Activated CD4-positive, alpha-beta T cell treated with anti-CD3 and anti-CD28 coated beads, Interleukin-2, Interleukin-6, amounts not matched to agents 100 ng/mL and 50 ng/mL, durations not matched to agents 16 hours and 8 hours (primary cell): ENCODE results near the gene TBCK.
"Not testable (repeated sequence)": the region's sequence is repeated elsewhere in the genome, so short reads cannot be mapped to it uniquely, and the experiment has no call there.

Experiments used
- DNase-seq: peaks from one replicate; pipeline ENCODE4 v3.0.0-alpha.2; 2020

The TBCK gene

DNA sequence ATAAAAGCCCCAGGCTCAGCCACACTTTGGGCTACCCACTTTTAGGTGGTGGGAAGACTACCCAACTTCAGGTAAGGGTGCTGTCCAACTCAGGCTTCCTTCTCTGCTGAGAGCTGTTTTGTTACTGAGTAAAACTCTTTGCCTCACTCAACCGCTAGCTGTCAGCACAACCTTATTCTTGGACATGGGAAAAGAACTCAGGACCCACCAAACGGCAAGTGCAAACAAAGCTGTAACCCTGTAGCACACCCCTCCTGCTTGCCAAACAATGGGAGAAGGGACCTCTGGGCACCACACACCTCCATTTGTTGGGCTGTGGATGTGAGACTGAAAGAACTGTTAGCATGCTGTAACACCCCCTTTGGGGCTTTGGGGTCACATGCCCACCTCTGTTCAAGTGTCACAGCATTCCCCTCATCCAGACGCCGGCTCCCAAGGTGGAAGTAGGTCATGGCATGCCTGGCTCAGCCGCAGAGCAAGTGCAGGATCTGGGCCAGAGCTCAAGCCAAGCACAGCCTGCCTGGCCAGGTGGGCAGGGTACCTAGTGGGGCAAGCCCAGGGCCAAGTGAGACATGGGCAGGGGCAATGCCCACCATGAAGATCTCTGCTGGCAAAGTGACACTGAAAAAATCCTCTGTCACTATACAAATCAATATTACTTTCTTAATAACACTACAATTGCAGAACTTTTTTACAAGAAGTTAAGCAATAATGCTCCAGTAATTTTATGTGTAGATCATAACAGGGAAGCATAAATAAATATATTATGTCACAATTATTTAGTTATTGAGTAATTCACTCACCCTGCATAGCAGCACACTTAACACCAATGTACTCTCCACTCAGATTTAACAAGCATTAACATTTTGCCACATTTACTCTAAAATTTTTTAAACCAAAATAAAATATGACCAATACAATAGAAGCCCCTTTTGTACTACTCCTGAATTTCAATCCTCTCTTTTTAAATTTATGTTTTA, 107.2 kb downstream of the TBCK start:
- DNase-seq = no peak

DNA sequence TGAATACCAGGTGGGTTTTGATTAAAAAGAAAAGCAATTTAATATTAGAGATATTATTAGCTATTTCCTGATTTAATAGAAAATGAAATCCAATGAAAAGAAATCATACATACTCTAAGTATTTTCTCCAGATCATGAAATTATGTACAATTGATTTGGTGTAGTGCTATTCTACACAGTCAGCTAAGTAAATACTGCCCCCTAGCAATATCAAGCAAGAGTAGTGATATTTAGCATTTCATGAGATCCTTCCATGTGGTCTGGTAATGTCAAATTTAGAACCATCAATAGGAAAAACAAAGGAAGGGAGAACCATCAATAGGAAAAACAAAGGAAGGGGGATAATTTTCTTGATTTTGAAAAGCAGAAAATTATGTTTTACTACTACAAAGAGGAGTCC, 114.6 kb downstream of the TBCK start:
- peak; percentile 2 for DNase-seq

DNA sequence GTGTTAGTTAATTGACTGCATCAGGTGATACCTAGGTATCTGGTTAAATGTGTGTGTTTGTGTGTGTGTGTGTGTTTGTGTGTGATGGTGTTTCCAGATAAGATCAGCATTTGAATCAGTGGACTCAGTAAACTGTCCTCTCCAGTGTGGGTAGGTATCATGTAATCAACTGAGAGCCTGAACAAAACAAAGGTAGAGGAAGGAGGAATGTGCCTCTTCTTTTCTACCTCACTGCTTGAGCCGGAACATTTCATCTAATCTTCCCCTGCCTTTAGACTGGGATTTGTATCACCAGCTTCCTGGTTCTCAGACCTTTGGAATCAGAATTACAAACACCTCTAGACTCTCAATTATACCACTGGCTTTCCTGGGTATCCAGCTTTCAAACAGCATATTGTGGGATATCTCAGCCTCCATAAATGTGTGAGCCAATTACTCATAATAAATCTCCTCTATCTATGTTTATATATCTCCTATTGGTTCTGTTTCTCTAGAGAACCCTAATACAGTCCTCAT, 120.5 kb downstream of the TBCK start:
- no peak for DNase-seq

DNA sequence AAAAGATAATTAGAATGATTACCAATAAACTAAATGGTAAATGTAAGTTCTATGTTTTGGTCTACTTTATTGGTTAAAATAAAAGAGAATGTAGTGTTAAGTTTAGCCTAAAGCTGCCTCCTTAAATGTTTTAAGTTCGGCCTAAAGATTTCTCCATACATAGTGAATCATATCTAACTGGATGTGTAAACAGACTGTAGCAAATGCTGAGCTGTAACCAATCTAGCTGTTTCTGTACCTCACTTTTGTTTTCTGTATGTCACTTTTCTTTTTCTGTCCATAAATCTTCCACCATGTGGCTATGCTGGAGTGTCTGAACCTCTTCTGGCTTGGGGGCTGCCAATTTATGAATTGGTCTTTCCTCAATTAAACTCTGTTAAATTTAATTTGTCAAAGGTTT, 121.2 kb downstream of the TBCK start:
- DNase-seq = no peak

DNA sequence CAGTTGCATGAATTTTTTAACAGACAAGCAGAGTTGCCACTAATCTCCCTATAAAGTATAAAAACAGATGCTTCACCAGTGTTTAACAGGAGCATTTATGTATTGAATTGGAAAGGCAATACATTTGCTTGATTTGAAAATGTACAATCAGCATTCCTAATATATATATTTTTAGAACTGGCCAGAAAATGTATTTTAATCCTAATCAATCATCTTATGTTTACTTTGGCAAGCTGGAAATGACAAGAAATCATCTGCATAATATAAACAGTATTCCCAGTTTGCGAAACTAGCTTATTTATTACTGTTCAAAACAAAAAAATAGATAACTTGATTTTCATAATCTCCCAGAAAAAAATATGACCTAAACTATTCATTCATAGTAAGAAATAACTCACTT, 123.9 kb downstream of the TBCK start:
- DNase-seq = no peak

DNA sequence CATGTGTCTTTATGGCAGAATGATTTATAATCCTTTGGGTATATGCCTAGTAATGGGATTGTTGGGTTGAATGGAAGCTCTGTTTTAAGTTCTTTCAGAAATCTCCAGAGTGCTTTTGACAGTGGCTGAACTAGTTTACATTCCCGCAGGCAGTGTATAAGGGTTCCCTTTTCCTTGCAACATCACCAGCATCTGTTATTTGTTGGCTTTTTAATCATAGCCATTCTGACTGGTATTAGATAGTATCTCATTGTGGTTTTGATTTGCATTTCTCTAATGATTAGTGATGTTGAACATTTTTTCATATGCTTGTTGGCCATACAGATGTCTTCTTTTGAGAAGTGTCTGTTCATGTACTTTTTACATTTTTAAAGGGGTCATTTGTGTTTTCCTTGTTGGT, 129.8 kb downstream of the TBCK start:
- DNase-seq = no peak

DNA sequence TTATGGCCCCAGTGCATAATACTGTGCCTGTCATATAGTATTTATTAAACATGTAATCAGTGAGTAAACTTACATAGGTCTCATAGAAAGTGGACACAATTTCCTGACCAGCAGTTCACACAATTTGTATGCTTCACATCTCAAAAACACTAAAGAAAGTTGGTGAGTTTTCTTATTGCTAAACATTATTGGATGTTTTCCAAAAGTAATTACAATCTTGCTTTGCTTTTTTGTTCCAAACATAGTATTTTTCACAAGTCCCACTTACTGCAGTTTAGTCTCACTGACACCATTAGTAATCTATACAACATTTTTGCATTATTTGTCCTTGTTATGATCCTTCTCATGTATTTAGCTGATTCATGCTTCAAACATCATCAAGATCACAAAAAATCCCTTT, 132.5 kb downstream of the TBCK start:
- no peak for DNase-seq

DNA sequence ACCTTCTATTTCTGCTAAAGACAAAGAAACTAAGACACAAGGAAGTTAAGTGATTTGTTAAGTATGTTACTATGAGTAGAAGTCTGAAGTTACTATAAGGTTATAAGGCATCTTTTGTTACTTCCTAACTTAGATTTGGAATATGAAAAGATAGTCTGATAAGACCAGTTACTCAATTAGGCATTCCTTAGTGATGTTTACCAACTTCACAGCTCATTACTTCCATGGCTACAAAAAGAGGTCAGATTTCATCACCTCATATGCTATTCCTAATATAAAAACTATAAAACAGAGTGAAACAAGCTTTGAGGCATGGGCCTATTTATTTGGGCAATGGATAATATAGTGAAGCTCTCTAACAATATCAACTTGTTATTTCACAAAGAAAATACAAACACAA, 143.1 kb downstream of the TBCK start:
- DNase-seq = no peak

DNA sequence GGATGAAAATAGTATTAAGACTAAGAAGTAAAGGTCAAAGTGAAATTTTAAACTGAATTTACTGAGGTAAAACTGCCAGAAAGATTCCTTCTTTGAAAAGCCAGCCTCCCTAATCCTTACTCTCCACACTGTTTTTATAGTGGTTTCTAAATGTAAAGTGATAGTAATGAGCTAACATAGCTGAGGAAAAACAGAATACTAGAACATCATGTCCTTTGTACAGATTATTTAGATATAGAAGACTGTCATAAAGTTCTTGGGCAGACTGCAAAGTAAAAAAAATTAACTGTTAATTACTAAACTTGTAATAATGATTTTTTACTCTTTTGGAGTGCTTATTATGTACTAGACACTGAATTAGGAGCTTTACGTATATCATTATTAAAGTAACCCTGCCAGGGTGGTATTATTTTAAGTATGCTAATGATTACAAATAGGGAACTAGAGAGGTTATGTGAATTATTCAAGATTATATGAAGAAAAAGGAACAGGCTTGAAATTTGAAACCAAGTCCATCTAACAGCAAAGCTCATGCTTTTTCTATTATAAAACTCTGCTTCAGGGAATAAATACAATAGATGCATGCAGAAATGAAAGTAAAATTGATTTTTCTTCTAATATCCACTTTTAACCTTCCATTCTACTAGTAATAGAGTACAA, 150.5 kb downstream of the TBCK start:
- DNase-seq = no peak

DNA sequence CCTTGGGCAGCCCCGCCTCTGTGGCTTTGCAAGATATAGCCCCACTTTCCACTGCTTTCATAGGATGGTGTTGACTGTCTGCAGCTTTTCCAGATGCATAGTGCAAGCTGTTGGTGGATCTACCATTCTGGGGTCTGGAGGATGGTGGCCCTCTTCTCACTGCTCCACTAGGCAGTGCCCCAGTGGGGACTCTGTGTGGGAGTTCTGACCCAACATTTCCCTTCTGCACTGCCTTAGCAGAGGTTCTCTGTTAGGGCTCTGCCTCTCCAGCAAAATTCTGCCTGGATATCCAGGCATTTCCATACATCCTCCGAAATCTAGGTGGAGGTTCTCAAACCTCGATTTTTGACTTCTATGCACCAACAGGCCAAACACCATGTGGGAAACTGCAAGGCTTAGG, 153.7 kb downstream of the TBCK start:
- no peak for DNase-seq

DNA sequence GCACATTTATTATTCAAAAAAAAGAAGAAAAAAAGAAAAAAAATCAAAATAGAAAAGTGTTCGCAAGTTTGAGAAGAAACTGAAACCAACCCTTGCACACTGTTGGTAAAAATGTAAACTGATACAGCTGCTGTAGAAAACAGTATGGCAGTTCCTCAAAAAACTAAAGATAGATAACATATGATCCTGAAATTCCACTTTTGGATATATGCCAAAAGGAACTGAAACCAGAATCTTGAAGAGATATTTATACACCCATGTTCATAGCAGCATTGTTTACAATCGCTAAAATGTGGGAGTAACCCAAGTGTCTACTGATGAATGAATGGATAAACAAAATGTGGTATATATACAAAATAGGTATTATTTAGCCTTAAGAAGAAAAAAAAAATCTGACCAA, 155.4 kb downstream of the TBCK start:
- DNase-seq = no peak

DNA sequence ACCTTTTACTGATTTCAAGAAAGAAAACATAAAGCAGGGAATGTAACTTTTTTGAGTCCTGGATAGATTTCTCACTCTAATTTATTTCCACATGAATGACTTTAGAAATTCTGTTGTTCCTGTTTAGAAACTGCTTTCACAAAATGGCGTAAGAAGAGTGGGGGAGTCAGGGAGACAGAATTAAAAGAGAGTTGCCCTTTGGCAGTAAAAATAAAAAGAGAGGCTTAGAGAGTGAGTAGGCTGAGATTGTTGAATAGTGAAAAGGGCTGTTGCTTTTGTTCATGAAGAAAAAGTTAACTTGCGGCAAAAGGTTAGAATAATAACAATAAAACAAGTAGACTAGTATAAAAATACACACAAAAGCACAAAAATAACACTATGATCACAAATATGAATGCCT, 166.1 kb downstream of the TBCK start:
- DNase-seq = no peak

DNA sequence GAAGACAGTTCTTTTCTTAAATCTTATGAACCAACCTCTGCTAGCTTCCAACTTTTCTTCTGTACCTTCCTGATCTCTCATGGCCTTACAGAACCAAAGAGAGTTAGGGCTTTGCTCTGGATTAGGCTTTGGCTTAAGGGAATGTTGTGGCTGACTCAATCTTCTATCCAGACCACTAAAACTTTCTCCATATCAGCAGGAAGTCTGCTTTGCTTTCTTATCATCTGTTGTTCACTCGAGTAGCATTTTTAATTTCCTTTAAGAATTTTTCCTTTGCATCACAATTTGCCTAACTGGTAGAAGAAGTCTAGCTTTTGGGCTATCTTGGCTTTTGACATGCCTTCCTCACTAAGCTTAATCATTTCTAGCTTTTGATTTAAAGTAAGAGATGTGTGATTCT, 167.0 kb downstream of the TBCK start:
- no peak for DNase-seq

DNA sequence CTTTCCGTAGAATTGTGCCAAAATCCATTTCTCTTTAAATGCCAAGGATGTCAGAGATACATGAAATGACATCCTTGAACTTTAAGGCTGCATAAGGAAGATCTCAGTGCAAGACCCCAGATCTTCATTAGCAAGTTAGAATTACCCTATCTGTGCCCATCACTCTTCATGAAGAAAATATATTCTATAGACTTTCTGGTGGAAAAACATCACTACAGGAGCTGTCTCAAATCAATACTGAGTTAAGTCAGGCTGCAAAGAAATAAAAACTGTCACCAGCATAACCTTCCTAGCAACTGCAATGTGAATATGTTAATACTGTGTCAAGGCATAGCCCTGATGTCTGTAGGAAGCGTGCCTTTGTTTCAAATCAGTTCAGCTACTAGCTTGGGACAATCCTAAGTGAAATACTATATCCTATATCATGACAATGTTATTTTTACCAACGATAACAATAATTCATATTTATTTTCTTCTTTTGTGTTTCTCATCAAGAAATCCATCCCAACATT, 173.3 kb downstream of the TBCK start:
- no peak for DNase-seq

DNA sequence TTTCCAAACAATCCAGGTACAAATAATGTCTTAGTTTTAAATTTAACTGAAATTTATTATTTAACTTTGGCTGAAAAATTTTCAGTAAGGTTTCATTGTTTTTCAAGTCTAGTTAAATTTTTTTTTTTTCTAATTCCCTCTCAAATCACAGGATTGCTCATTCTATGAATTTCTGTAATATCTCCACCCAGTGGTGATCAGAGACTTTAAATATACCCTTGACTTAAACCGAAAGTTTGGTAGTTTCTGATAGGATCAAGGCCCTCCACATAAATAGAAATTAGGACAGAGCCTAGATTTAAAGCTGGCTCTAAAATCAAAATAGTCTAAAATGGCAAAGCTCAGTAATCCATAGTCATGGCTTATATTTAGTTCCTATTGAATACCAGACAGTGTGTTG, 175.4 kb downstream of the TBCK start:
- DNase-seq = peak; percentile 7

DNA sequence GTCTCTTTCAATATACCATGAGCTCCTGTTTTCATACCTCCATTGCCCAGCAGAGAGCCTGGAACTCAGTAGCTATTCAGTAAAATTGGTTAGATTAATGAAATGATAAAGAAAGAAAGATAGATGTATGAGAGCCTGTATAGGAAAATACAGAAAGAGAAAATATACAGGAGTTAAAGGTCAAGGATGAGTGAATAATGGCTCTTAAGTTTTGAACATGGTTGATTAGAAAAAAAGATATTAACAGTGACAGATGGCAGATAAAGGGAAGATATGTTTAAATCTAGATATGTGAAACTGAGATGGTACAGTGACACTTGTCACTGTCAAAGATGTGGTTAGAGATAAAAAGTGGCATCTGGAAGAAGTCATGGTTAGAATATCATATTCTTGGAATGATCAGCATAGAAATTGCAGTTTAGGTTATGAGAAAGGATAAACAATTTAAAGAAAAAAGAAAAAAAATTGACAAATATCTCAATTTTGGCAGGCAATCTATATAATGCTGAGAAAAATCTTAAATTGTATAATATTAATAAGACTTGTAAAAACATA, 179.2 kb downstream of the TBCK start:
- DNase-seq = no peak

DNA sequence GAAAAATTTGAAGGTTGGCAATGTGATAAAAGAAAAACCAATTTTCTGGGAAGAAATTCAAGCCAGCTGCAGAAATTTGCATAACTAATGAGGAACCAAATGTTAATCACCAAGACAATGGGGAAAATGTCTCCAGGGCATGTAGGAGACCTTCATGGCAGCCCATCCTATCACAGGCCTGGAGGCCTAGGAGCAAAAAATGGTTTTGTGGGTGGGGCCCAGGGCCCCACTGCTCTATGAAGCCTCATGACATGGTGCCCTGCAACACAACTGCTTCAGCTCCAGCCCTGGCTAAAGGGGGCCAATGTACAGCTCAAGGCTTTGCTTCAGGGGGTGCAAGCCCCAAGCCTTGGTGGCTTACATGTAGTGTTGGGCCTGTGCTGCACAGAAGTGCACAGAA, 184.0 kb downstream of the TBCK start:
- no peak for DNase-seq

DNA sequence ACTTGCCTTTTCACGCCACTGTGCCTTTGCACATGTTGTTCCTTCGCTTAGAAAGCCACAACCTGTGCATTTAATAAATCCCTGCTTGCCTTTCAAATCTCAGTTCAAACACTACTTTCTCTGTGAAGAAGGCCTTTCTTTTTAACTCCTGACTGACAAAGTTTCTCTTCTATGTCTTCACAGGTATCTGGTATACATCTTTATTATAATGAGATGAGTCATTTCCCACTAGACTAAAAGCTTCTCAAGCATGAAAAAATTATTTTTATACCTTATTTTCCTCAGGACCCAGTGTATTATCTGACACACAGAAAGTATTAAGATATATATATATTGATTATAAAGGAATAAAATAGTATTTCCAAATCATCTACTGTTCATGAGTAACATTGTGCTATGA, 189.9 kb downstream of the TBCK start:
- DNase-seq = no peak

DNA sequence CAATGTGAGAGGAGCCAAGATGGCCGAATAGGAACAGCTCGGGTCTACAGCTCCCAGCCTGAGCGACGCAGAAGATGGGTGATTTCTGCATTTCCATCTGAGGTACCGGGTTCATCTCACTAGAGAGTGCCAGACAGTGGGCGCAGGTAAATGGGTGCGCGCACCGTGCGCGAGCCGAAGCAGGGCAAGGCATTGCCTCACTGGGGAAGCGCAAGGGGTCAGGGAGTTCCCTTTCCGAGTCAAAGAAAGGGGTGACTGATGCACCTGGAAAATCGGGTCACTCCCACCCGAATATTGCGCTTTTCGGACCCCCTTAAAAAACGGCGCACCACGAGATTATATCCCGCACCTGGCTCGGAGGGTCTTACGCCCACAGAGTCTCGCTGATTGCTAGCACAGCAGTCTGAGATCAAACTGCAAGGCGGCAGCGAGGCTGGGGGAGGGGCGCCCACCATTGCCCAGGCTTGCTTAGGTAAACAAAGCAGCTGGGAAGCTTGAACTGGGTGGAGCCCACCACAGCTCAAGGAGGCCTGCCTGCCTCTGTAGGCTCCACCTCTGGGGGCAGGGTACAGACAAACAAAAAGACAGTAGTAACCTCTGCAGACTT, 196.0 kb downstream of the TBCK start:
- not testable (repeated sequence) for DNase-seq

DNA sequence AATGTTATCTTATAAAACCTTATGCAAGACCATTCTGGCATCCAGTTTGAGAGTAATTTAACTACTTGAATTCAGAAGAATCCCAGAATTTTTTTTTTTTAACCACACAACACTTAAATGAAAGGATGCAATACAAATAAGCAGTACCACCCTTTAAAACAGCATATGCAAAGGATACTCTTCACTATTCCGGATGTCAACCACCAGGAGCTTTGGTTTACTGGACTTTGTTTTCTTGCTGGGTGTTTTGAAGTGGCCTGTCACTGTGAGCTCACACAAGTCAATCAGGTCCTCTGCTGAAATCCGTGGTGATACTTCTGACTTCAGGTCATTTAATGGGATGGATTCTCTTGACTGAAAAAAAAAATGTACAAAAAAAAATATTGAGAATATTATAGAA, 200.0 kb downstream of the TBCK start:
- DNase-seq = no peak

DNA sequence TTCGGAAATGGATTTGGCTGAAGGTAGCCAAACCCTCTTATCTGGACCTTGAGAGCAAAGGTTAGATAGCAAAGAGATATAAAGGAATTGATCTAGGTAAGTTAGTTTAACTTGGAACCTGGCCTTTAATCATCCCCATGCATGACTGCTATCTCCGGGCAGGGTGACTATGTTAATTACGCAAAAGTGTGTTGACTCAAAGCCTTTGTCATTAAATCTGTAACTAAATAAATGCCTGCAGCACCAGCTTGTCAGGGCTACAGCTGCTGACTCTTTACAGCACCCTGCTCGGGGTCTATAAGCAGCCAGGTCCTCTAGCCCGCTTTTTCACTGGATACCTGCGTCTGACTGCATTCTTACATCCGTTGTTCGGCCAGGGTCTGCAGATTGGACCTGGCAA, 201.7 kb downstream of the TBCK start:
- no peak for DNase-seq

DNA sequence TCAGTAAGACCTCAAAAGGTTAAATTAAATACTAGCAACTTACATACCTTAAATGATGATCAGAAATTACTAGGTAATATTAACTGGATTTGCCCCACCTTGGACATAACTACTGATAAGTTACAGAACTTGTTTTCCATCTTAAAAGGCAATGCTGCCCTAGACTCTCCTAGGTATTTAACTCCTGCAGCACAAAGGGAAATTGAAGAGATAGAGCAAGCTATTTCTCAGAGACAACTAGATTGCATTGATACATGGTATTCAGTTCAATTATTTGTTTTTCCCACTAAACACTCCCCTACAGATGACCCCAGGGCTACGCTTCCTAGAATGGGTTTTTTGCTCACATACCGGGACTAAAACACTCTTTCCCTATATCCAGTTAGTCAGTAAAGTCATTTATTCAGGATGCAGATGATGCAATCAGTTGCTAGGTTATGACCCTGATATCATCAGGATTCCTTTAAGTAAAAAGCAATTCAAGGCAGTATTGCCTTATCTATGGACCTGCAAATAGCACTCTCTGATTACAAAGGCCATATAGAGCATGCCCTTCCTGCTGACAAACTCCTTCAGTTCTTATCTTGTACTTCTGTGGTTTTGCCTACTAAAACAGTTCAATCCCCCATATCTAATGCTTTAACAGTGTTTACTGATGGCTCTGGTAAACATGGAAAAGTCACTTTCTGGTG, 204.1 kb downstream of the TBCK start:
- DNase-seq = not testable (repeated sequence)

DNA sequence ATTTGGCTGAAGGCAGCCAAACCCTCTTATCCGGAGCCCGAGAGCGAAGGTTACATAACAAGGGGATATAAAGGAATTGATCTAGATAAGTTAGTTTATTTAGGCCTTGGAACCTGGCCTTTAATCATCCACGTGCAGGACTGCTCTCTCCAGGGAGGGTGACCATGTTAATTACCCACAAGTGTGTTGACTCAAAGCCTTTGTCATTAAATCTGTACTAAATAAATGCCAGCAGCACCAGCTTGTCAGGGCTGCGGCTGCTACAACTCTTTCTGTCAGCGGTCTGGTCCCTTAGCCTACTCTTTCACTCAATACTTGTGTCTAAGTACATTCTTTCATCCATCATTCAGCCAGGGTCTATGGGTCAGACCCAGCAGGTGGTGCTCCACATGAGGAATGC, 206.1 kb downstream of the TBCK start:
- DNase-seq = no peak
